ENCODE data around the gene C16orf96.

The C16orf96 gene

GRCh38 chr16:4601036-4601863 is 45.1 kb downstream of the C16orf96 start:
- no peak for DNase-seq (ENCODE audit: low read depth)

- no peak for DNase-seq (ENCODE audit: low read depth)
These were observed 45.7 kb downstream of the C16orf96 start for GRCh38 chr16:4601864-4602186.

- no peak for DNase-seq (ENCODE audit: low read depth)
These were observed 46.2 kb downstream of the C16orf96 start for GRCh38 chr16:4602331-4602730.

- no peak for DNase-seq (ENCODE audit: low read depth)
These were observed 47.6 kb downstream of the C16orf96 start for GRCh38 chr16:4603624-4604170.

- DNase-seq (ENCODE audit: low read depth) = no peak
These were observed 48.3 kb downstream of the C16orf96 start for GRCh38 chr16:4604401-4604800.

GRCh38 chr16:4606354-4606753 is 50.2 kb downstream of the C16orf96 start:
- DNase-seq (ENCODE audit: low read depth) = no peak

GRCh38 chr16:4607841-4608703 is 51.9 kb downstream of the C16orf96 start:
- DNase-seq (ENCODE audit: low read depth) = no peak

GRCh38 chr16:4608704-4608980 is 52.5 kb downstream of the C16orf96 start:
- DNase-seq (ENCODE audit: low read depth) = no peak

- no peak for DNase-seq (ENCODE audit: low read depth)
These were observed 53.3 kb downstream of the C16orf96 start for GRCh38 chr16:4609200-4610010.

- peak; percentile 14 for DNase-seq (ENCODE audit: low read depth)
These were observed 54.2 kb downstream of the C16orf96 start for GRCh38 chr16:4610011-4611005.

GRCh38 chr16:4611337-4612021 is 55.3 kb downstream of the C16orf96 start:
- peak; percentile 73 for DNase-seq (ENCODE audit: low read depth)

- DNase-seq (ENCODE audit: low read depth) = no peak
These were observed 56.4 kb downstream of the C16orf96 start for GRCh38 chr16:4612474-4612931.

- no peak for DNase-seq (ENCODE audit: low read depth)
These were observed 57.0 kb downstream of the C16orf96 start for GRCh38 chr16:4612977-4613635.

- peak; percentile 35 for DNase-seq (ENCODE audit: low read depth)
These were observed 57.8 kb downstream of the C16orf96 start for GRCh38 chr16:4613636-4614570.

- DNase-seq (ENCODE audit: low read depth) = peak; percentile 86
These were observed 58.6 kb downstream of the C16orf96 start, which contains the start of gene UBALD1 for GRCh38 chr16:4614571-4615383. Gene UBALD1, minus strand, starts transcription at chr16:4614888. Its CDS starts 91 bp downstream, at chr16:4614797.

GRCh38 chr16:4615384-4616046 is 59.4 kb downstream of the C16orf96 start:
- no peak for DNase-seq (ENCODE audit: low read depth)

Data from amniotic epithelial cell (primary cell).